ENCODE data around the gene SELENOO.
"Not testable (repeated sequence)": the region's sequence is repeated elsewhere in the genome, so short reads cannot be mapped to it uniquely, and the experiment has no call there.

Gene SELENOO

DNA sequence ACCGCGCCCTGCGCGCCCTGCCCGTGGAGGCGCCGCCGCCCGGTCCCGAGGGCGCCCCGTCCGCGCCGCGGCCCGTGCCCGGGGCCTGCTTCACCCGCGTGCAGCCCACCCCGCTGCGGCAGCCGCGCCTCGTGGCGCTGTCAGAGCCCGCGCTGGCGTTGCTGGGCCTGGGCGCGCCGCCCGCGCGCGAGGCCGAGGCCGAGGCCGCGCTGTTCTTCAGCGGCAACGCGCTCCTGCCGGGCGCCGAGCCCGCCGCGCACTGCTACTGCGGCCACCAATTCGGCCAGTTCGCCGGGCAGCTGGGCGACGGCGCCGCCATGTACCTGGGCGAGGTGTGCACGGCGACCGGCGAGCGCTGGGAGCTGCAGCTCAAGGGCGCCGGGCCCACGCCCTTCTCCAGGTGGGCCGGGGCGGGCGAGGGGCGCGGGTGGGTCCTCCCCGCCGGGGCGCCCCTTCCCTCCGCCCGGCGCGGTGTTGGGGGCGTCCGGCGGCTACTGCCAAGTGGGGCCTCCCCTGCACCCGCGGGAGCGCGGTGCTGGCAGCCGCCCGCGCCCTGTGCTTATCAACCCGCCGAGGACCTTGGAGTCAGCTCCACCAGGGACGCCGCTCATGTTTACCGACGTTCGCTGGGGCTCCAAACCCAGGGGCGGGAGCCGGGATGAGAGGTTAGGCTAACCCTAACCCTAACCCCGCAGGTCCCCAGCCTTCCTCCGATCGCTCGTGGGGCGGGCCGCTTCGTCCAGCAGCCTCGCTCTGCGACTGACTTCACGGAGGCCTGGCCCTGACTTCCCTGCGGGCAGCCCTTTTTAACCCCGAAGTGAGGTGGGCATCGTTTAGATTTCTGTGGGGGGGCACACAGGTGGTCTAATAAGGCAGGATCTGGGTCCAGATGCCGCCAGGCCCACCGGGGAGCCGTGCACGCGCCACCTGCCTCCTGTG lies 649 bp downstream of the SELENOO start:
- no peak for DNase-seq

- DNase-seq, result no peak
Measured at GRCh38 chr22:50202130-50202666, 1.4 kb downstream of the SELENOO start.

DNA sequence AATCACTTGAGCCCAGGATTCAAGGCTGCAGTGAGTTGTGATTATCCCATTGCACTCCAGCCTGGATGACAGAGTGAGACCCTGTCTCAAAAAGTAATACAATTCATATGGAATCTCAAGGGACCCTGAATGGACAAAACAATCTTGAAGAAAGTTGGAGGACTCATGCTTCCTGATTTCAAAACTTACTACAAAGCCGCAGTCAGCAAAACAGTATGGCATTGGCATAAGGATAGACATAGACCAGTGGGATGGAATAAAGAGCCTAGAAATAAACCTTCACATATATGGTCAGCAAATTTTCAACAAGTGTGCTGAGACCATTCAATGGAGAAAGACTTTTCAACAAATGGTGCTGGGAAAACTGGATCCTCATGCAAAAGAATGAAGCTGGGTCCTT lies 2.5 kb downstream of the SELENOO start:
- no peak for DNase-seq

GRCh38 chr22:50204571-50204970 lies 3.8 kb downstream of the SELENOO start:
- DNase-seq, result no peak

- DNase-seq, result not testable (repeated sequence)
Measured at GRCh38 chr22:50204998-50205397, 4.2 kb downstream of the SELENOO start.

DNA sequence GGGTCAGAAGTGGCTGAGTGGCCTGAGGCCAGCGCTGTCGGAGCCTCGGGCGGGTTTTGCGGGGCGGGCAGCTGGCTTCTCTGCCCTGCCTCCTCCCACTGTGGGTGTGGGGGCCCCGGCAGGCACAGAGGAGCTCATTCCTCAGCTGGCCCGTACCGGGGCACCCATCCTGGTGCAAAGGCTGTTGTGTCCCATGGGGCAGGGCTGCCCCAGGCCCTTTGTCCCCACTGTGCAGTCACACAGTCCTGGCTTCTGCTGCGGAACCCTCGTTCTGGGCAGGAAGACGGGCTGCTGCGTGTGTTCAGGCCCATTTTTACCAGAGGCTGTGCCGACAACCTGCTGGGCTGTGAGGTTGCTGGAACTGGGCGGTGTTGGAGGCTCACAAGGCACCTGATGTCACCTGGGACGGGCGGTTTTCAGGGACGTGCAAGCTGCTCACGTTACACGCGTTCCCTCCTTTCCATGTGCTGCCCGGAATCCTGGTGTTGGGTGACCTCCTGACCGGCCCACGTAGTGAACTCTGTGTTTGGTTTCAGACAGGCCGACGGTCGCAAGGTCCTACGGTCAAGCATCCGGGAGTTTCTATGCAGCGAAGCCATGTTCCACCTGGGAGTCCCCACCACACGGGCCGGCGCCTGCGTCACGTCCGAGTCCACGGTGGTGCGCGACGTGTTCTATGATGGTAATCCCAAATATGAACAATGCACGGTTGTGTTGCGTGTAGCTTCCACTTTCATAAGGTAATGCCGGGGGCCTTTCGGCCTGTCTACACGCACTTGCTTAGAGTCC lies 5.2 kb downstream of the SELENOO start:
- no peak for DNase-seq

GRCh38 chr22:50206599-50206998 lies 5.8 kb downstream of the SELENOO start:
- DNase-seq, result no peak

- no peak for DNase-seq
Measured at GRCh38 chr22:50207383-50208140, 6.8 kb downstream of the SELENOO start.

- no peak for DNase-seq
Measured at GRCh38 chr22:50208430-50208938, 7.7 kb downstream of the SELENOO start.

DNA sequence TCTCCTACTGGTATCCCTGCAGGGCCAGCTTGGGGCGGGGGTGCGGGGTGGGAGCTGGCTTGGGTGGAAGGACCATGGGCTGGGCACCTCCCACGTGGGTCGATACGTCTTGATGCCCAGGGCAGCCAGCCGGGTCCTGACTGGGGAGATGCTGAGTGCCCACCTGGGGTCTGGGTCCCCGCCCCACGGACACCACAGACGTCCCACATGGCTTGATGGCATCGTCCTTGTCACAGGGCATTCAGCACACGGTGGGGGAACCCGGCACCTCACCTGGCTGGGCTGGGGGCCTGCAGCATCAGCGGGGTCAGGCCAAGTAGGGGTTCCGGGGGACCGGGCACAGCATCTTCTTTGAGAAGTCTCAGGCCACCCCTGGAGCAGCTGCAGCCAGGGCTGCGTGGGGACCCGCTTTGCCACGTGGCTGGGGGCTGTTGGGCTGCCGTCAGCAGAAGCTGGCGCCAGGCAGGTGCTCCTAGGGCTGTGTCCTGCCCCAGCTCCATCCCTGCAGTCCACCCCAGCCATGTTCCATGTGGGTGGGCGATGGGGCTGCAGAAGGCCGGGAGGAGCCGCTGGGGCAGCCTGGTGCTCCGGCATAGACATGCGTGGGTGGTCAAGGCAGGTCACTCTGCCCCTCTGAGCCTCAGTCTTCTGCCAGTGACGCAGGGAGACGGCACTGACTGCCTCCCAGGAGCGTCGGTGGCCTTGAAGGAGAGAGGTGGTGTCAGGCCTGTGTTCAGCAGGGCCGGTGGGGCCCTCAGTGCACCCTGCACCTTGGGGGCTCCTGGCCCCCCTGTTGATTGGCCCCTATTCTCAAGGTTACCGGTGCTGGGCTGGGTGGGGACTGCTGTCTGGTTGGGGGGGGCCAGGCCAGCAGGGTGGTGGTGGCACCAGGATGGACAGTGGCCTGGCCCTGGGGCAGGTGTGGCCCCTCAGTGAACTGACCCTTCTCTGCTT lies 8.4 kb downstream of the SELENOO start:
- no peak for DNase-seq

DNA sequence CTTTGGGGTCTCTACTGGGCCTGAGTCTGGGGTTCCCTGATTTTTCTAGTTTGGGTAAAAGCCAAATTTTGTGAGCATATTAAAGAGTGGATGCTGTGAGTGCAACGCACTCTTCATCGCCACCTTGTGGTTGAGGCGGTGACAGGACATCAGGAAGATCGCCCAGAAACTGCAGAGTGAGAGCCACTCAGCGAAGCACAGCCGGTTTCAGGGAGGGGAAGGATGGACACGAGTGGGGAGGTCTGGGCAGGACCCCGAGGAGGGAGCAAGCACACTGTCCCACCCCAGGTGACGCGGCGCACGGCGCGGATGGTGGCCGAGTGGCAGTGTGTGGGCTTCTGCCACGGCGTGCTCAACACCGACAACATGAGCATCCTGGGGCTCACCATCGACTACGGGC lies 9.1 kb downstream of the SELENOO start:
- no peak for DNase-seq

DNA sequence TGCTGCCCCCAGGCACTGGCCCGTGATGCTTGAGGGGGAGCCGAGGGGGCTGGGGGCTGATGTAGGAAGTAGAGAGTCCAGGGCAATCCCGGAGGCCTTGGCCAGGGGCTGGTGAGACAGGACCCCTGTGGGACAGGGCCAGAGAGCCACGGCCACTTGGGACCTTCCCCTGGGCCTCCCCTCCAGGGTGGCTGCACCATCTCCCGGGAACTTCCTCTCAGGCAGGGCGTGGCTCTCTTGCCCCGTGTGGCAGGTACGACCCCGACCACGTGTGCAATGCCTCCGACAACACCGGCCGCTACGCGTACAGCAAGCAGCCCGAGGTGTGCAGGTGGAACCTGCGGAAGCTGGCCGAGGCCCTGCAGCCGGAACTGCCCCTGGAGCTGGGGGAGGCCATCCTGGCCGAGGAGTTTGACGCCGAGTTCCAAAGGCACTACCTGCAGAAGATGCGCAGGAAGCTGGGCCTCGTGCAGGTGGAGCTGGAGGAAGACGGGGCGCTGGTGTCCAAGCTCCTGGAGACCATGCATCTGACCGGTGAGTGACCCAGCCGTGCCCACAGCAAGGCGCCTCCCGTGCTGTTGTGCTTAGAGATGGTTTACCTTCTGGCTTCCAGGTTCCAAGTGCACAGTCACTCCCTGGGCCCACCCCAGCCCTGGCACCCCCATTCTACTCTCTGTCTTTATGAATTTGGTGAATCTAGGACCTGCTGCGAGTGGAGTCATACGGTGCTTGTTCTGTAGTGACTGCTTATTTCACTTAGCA lies 9.7 kb downstream of the SELENOO start:
- no peak for DNase-seq

DNA sequence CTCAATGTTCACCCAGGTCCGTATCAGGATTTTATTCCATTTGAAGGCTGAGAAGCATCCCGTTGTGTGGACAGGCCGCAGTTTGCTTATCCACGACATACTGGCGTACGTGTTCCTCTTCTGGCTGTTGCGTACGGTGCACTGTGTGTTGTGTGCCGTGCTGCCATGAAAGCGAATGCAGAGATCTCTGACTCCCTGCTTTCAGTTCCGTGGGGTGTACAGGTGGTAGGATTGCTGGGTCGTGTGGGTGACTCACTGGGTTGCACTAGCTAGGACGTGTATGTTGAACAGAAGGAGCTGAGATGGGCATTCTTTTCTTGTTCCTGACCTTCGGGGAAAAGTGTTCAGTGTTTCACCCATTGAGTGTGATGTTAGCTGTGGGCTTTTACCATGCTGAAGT lies 10.3 kb downstream of the SELENOO start:
- no peak for DNase-seq

GRCh38 chr22:50213263-50213662 lies 12.5 kb downstream of the SELENOO start:
- no peak for DNase-seq

- DNase-seq, result no peak
Measured at GRCh38 chr22:50215297-50216054, 14.7 kb downstream of the SELENOO start.

DNA sequence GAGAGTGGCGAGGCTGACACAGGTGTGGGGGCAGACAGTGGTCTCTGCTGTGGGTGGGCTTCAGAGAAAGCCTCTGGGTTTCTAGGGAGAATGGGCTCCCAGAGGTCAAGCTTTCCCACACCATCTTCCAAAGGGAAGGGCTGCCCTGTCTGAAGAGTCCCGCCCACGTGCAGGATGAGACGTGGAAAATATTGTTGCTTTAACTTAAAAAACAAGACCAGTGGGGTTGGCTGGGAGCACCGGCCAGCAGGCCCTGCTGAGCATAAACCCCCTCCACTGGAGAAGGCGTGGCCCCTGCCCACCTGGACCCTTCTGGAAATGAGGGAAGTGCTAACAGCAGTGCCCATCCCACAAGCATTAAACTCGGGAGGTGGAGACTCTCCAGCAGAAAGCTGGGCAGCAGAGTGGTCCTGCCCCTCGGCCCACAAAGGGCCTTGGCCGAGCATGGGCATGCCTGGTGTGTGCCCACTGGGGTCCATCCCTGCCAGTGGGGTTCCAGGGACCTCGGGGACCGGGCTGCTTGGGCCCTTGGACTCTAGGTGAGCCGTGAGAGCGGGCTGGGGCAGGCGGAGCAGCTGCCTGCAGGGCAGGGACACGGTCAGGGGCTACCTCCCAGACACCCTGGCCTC lies 15.4 kb downstream of the SELENOO start:
- DNase-seq, result no peak

DNA sequence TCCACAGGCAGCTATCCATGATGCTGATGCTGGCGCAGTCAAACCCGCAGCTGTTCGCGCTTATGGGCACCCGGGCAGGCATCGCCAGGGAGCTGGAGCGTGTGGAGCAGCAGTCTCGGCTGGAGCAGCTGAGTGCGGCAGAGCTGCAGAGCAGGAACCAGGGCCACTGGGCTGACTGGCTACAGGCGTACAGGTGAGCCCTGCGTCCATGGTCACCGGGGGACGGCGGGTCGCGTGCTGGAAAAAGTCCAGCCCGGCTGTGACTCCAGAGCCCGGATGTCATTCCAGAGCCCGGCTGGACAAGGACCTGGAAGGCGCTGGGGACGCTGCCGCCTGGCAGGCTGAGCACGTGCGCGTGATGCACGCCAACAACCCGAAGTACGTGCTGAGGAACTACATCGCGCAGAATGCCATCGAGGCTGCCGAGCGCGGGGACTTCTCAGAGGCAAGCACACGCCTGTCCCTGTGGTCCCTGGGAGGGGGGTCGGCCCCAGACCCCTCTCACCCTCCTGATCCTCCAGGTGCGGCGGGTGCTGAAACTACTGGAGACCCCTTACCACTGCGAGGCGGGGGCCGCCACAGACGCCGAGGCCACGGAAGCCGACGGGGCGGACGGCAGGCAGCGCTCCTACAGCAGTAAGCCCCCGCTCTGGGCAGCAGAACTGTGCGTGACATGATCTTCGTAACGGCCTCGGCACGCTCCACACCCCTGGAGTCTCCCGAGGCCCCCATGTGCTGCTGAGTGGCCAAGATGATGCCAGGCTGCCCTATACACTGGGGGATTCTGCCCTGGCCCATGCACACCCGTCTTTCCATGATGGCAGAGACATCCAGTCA lies 16.1 kb downstream of the SELENOO start:
- no peak for DNase-seq

GRCh38 chr22:50217543-50218152 lies 16.8 kb downstream of the SELENOO start:
- DNase-seq, result no peak

All from DMS 273 treated with DMSO at 0.1 percent for 48 hours (cell line).